GM21825 (cell line): ENCODE measurements around the gene PRCC.
A peak's percentile ranks its signal among the peaks of the same experiment; 100 is the strongest.

Source experiments
- ATAC-seq: cut with Tn5 transposase; IDR thresholded peaks from one replicate; pipeline ENCODE4 v1.9.1; 2021; ENCODE audit warnings: mild to moderate bottlenecking, moderate library complexity; ENCODE audit not compliant: unreplicated experiment

Gene PRCC

GRCh38 chr1:156743367-156744302 is 23.7 kb upstream of the PRCC start:
- no peak for ATAC-seq

- no peak for ATAC-seq
Observed at GRCh38 chr1:156744344-156744743, 23.0 kb upstream of the PRCC start.

DNA sequence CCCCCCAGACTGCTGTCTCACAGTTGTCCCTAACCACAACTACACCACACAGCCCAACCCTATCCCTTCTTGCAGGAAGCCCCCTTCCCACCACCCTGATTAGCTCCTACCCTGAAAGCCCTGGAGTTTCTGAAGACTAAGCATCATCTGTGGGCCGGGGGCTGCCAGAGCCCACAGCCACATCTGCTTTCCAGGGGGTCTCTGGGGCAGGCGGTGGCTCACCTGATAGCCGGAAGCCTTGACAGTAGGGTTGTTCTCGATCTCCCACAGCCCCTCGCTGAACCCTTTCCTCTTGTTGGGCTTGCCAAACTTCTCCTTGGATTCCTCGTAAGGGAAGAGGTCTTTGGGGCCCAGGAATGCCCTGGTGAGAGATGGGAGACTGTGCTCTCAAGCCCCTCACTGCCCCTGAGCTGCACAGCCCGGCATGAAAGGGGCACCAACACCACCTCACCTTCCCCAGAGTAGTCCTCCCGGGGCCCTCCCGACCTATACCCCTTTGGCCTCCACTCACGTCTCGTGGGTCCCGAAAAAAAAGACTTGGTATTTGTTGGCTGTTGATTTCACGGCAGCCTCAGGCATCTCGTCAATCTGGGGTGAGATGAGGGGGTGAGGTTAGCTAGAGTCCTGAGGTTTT is 22.4 kb upstream of the PRCC start:
- ATAC-seq = no peak

DNA sequence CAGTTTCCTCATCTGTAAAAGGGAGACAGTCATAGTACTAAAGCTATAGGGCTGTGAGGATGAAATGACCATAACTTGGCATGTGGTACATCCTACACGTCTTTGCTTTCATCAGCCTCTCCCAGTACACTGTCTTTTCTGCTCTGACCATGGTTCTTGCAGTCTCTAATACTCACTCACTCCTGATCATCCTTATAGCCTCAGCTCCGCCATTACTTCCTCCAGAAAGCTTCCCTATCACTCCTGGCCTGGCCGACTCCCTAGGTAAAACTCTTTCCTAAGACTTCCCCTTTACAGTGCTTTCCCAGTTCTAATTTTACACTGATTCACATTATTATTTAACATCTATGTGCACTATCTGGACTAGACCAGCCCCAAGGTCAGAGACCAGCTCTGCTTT is 21.5 kb upstream of the PRCC start:
- ATAC-seq = no peak

GRCh38 chr1:156746406-156746727 is 21.0 kb upstream of the PRCC start:
- ATAC-seq = no peak

- ATAC-seq = no peak
Observed at GRCh38 chr1:156746728-156747631, 20.4 kb upstream of the PRCC start.

DNA sequence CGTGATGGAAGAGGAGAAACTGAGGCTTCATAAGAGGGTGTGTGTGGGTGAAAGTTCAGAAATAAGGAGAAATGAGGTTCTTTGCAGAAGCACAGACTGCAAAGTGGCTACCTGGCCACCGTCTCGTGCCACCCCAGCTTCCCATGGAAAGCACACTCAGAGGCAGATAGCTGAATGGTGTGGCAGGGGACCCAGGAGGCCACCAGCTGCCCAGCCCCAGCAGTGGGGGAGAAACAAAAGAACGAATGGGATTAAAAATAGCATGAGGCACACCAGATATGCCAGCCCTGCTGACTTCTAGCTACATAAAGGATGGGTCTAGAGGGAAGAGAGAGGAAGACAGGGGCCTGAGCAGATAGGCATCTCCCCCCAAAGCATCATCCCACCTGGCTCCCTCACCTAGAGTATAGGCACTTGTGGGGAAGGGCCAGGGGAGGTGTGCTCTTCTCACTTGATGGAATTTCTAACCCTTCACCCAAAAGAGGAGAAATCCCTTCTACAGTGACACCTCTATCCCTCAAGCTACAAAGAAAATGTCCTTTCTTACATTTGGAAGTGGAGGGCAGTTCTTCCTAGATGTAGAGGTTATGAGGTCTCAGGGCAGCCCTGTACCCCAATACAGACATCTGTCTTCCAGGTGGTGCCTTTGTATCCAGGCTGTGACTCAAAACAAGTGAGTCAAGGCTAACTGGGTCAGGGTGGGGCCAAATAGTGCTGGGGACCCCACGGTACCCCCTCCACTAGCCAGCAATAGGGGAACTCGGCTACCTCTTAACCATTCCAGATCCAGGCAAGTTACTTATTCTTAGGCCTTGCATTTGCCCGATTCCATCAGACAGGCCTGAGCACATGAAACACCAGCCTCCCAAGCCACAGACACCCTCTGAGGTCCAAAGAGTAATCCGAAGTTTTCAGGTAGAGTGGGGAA is 19.3 kb upstream of the PRCC start:
- no peak for ATAC-seq

GRCh38 chr1:156748670-156749418 is 18.5 kb upstream of the PRCC start:
- no peak for ATAC-seq

DNA sequence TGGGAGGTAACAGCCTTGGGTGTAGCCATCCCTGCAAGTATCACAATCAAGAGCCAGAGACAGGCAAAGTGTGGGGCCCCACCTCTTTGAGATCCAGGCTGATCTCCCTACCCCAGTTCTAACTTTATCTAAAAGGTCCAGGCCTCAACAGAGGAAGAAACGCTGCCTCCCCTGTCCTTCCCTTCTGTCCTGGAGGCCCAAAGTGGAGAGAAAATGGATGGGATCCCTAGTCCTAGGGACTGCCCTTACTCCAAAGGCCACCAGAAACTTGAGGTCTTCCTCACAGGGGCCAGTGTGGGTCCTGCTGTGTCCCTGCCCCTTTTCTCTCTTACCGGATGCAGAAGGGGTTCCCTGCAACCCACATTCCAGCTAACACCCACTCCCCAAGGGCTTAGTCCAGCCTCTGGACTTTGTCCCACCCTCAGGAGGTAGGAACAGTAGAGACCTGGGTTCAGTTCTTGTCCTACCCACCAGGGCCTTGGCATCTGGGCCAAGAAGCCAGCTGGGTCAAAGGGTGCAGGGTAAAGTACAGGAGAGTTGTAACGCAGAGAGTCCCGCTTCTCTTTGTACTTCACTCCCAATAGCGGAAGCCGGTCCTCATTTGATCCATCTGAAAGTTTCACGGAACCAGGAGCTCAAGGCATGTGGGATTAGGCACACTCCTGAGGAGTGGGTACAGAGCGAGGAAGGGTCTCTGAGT is 17.8 kb upstream of the PRCC start:
- no peak for ATAC-seq

DNA sequence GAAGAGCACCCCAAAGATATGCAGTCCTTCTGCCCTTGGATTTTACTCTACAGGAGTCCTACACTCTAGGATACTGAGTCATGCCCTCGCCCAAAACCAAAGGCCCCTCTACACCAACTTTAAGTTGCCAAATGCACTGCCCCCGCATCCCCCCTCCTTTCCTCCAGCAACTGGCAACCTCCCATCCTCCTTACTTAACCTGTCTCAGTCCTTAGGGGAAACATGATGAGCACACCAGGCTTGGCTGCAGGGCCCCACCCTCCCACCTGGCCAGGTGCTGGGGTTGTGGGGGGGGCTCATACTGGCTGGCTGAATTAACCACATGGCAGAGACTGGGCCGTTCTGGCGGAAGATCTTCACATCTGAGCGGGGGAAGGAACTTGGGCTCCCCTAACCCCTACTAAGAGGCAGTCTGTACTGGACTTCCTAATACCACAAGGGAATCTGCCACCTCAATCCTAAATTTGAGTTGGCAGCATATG is 17.1 kb upstream of the PRCC start:
- no peak for ATAC-seq

DNA sequence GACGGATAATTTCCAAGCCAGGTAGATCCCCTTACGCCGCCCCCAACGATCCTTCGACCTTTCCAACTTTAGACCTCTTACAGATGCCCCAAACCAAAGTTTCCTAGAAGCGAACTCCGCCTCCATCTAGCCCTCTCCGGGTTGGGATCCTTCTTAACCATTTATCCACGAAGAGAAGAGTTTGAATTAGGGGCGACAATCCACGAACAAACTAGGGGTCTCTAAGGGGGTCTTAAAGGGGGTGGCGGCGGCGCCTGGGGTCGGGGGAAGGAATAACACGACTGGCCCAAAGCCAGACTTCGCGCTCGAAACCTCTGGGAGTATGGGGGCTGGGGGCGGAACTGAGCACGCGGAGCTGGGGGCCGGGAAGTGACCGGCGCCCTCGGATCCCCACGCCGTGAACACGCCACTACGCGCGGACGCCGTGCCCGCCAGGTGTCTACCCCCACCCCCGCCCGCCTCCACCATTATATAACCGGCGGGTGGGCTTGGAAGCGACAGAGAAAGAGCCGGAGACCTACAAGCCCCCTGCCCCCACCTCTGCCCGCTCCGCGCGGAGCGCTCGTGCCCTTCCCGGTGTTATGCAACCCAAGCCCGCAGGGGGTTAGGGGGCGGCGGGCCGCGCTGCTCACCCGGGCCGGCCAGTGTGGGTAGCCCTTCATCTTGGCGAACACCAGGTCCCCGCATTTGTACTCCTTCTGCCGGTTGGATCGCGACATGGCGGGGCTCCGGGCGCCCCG is 16.5 kb upstream of the PRCC start:
- peak; percentile 19 for ATAC-seq

- ATAC-seq = no peak
Observed at GRCh38 chr1:156751451-156751756, 15.9 kb upstream of the PRCC start, which contains the start of gene HDGF. TSS of gene HDGF (minus strand) at chr1:156751675. CDS start at chr1:156751429, 246 bp downstream.

- peak; percentile 72 for ATAC-seq
Observed at GRCh38 chr1:156751757-156752481, 15.4 kb upstream of the PRCC start.

DNA sequence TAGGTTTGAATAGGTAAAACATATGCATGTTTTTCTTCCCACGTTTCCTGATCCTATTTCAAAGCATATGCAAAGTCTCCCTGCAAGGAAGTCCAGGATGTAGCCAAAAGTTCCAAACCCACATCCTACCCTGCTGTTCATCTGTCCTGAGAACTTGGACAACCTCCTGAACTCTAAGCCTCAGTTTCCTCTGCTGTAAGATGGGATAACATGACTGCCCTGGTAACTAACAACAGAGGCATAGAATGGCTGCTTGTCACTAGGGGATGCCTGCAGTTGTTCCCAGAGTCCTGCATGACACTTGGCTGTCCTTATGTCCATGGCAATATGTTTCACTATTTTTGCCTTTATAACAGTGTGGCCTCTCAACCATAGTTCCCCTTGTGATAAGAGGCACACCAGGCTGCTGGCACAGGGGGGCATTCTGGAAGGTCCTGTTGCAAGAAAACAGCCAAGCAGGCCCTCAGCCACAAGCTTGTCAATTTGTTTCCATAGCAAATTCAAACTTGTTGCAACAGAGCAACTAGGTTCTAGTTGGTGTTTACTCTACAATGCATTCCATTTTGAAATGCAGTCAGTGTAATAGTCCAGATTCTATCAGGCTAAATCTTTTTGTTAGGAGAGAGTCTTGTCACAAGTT is 14.4 kb upstream of the PRCC start:
- ATAC-seq = no peak

DNA sequence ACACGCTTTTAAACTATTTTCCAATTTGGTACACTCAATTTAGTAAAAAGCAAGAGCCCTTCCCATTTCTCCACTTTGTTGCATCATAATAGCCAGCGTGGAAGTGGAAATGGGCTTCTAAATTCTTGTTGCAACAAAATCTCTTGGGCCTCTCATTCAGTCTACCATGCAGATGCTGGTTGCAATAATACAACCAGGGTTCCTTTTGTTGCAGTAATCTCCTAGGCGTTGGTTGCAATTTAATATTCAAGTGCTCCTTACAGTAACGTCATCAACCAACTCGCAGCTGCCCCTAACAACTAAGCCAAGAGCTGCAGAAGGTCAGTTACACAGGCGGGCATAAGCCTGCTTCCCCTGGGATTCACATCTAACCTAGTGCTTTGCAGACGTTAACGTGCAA is 13.1 kb upstream of the PRCC start:
- no peak for ATAC-seq

DNA sequence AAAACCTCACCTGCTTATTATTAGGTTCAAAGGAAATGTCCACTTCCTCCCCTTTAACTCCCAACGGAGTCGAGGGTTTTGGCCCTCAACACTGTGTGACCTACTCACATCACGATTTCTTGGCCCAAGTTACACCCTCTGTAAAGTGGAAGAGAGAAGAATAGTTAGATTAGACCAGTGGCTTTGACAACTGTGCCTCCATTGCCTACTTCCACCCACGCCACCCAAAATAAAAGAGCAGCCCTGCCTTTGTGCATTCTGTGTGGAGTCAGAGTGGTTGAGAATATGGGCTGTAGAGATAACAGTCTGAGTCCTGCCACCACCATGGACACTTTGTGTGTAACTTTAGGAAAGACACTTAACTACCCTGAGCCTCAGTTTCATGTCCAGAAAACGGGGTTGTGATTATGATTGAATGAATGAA is 11.8 kb upstream of the PRCC start:
- ATAC-seq = no peak

GRCh38 chr1:156756355-156756754 is 11.0 kb upstream of the PRCC start:
- ATAC-seq = no peak
